ENCODE data around the gene ADAM19. TPM values are rescaled to one million over a fixed set of nuclear protein-coding genes. Genes with fewer than 3 reads are reported as not detected.
A peak's percentile ranks its signal among the peaks of the same experiment; 100 is the strongest.

ADAM19 gene
- total and polyA plus RNA-seq, 2 of the 4 experiments (the other 2 are of a cell fraction), result 35.5 to 49.2 TPM

- no TSS peak for BruUV-seq (replicated peaks)
- intact Hi-C loops (cut with micrococcal nuclease), result loop anchor here (5.0 kb wide), 1 partner anchor 213 kb away; the partner anchor contains the start of gene THG1L
Observed at GRCh38 chr5:157518963-157519362, 56.6 kb downstream of the ADAM19 start.

More at GRCh38 chr5:157518963-157519362, 56.6 kb downstream of the ADAM19 start:
- H3K9ac ChIP-seq (ENCODE audit: low read depth, low read length), result no peak overlapping the region
- H4K5ac ChIP-seq (ENCODE audit: low read depth, low read length), result no peak overlapping the region
- no peaks in the 10 kb centered on the region for H3K27me3 ChIP-seq (ENCODE audit: control insufficient read depth, insufficient read depth, low read length)
- no peak overlapping the region for H2BK20ac ChIP-seq (ENCODE audit: low read depth, low read length)
- H3K4ac ChIP-seq (ENCODE audit: low read depth, low read length), result no peak overlapping the region
- no peak overlapping the region for H2BK120ac ChIP-seq (ENCODE audit: low read depth, low read length)
- CTCF ChIA-PET, result interaction anchor here (0.6 kb wide), 1 partner anchor 189 kb away, joined by 4 read pairs; no protein-coding TSS in a partner anchor
- peaks cover 25 to 82% of the 10 kb centered on the region in 2 experiments for H3K79me1 ChIP-seq (ENCODE audit: low read depth in 1 of 2, low read length in 2 of 2)
- no peak for DNase-seq
- no peak overlapping the region for H2AFZ ChIP-seq (replicated peaks; ENCODE audit: low read length, poor library complexity)
- TF ChIP-seq RFX5 (IDR thresholded peaks at IDR 0.05; ENCODE audit: low read depth, low read length) (no peak), BHLHE40 (IDR thresholded peaks at IDR 0.05; ENCODE audit: low read depth, low read length) (no peak), USF2 (IDR thresholded peaks at IDR 0.05; ENCODE audit: low read depth, low read length) (no peak), MAFK (IDR thresholded peaks at IDR 0.05; ENCODE audit: low read depth, low read length) (no peak), RAD21 (IDR thresholded peaks at IDR 0.05; ENCODE audit: low read length) (no peak), RCOR1 (IDR thresholded peaks at IDR 0.05; ENCODE audit: insufficient replicate concordance, low read length) (no peak), POLR2A (IDR thresholded peaks at IDR 0.05; ENCODE audit: low read depth, low read length) (no peak), CTCF (conservative IDR thresholded peaks at IDR 0.05; ENCODE audit: low read depth, low read length) (no peak), ELK1 (IDR thresholded peaks at IDR 0.05; ENCODE audit: borderline replicate concordance, low read depth, low read length) (no peak), MAZ (IDR thresholded peaks at IDR 0.05; ENCODE audit: borderline replicate concordance, low read depth, low read length) (no peak), CHD1 (IDR thresholded peaks at IDR 0.05; ENCODE audit: low read depth, low read length) (no peak), CEBPB (IDR thresholded peaks at IDR 0.05; ENCODE audit: low read depth, low read length) (no peak), MXI1 (IDR thresholded peaks at IDR 0.05; ENCODE audit: borderline replicate concordance, low read depth, low read length) (no peak), SMC3 (IDR thresholded peaks at IDR 0.05; ENCODE audit: low read depth, low read length) (no peak), FOS (IDR thresholded peaks at IDR 0.05; ENCODE audit: low read depth, low read length) (no peak), NFE2L2 (IDR thresholded peaks at IDR 0.05; ENCODE audit: low read depth, low read length) (no peak)
- no peak overlapping the region for H2AK9ac ChIP-seq (replicated peaks; ENCODE audit: low read depth, low read length, poor library complexity)
- no peak overlapping the region for H3K14ac ChIP-seq (replicated peaks; ENCODE audit: low read depth, low read length)
- H3K9me1 ChIP-seq (ENCODE audit: insufficient read depth, low read length), result peaks cover 33% of the 10 kb centered on the region
- H3K4me3 ChIP-seq (ENCODE audit: insufficient read depth, low read depth, low read length), result no peak overlapping the region
- in situ Hi-C loops (cut with MboI; ENCODE audit: low sequenced_read_pairs), result no loop called here
- H3K23ac ChIP-seq (ENCODE audit: low read depth, low read length), result 0 out of 2 replicates have a peak overlapping the region, but pooled peaks have one; percentile 9
- H4K8ac ChIP-seq (ENCODE audit: low read depth in 2 of 2, low read length in 2 of 2), result no peak overlapping the region
- H4K20me1 ChIP-seq (ENCODE audit: insufficient read depth, low read length), result peaks cover 14% of the 10 kb centered on the region; the same call in 1 of the 2 replicates
- POLR2A ChIA-PET (ENCODE audit: unreplicated experiment), result no interaction called here
- peak overlapping the region; percentile 13 for H2BK5ac ChIP-seq (ENCODE audit: low read depth, low read length, poor library complexity, severe bottlenecking)
- no peak overlapping the region for H3K4me2 ChIP-seq (ENCODE audit: low read depth, low read length)
- H3K18ac ChIP-seq (ENCODE audit: low read depth, low read length), result no peak overlapping the region
- dilution Hi-C loops (cut with HindIII; ENCODE audit: low sequenced_read_pairs, unreplicated experiment), result no loop called here
- H2BK15ac ChIP-seq (ENCODE audit: low read depth, low read length), result no peak overlapping the region
- H3K36me3 ChIP-seq (ENCODE audit: control insufficient read depth, insufficient read depth, low read length), result peaks cover 10% of the 10 kb centered on the region
- H4K91ac ChIP-seq (ENCODE audit: insufficient read depth, low read depth, low read length), result no peak overlapping the region
- H3K56ac ChIP-seq (ENCODE audit: extremely low read depth, insufficient read depth, low read length), result no peak overlapping the region
- peak overlapping the region; percentile 37; the same call in 1 of the 2 replicates for H2AK5ac ChIP-seq (ENCODE audit: low read depth, low read length)
- no peaks in the 10 kb centered on the region for H3K9me3 ChIP-seq (ENCODE audit: control insufficient read depth, insufficient read depth, low read length)
- no peak for ATAC-seq (ENCODE audit: low read depth)
- H3K27ac ChIP-seq (ENCODE audit: insufficient read depth, low read length), result no peak overlapping the region
- peaks cover 25% of the 10 kb centered on the region for H3K4me1 ChIP-seq (ENCODE audit: control insufficient read depth, insufficient read depth, low read length)
- no CpG with 5 or more reads among the region's 6 CpGs for WGBS, 2 experiments (ENCODE audit: extremely low coverage in 2 of 2, insufficient read length in 1 of 2)
